HepG2 (cell line): Measurements from ENCODE around the gene DBNDD1. TPM values are rescaled to one million over a fixed set of nuclear protein-coding genes. Genes with fewer than 3 reads are reported as not detected.

ENCODE experiments used
- ATF7 ChIP-seq, 2 experiments: fragments of 450-650 bp in 1 of 2; sonication (generic) in 1 of 2; formaldehyde crosslinking in 1 of 2; IDR thresholded peaks; 2 replicates each; pipeline versions ENCODE4 v1.4.0 to v1.6.1; 2016 to 2020; ENCODE audit warnings: antibody characterized with exemption in 1 of 2, mild to moderate bottlenecking in 1 of 2, missing genetic modification reagents in 1 of 2
- CBFB ChIP-seq: sonication (generic); formaldehyde crosslinking; IDR thresholded peaks from 2 replicates; pipeline ENCODE4 v1.4.0; 2020; ENCODE audit warnings: missing genetic modification reagents
- ELF1 ChIP-seq: sonication (generic); formaldehyde crosslinking; IDR thresholded peaks from 2 replicates; pipeline ENCODE4 v1.4.0; 2020; ENCODE audit warnings: missing genetic modification reagents
- EP300 ChIP-seq, 3 experiments: sonication (generic) in 1 of 3; formaldehyde crosslinking in 1 of 3; IDR thresholded peaks; 2 replicates each; pipeline versions ENCODE4 v1.5.1 to v1.6.1; 2011 to 2020; ENCODE audit warnings: low read depth in 2 of 3, low read length in 2 of 3, borderline replicate concordance in 1 of 3, improper control_type of control experiment in 1 of 3, mild to moderate bottlenecking in 1 of 3, missing genetic modification reagents in 1 of 3, moderate library complexity in 1 of 3
- EZH2 ChIP-seq: conservative IDR thresholded peaks from 2 replicates; pipeline ENCODE4 v1.6.1; 2012; ENCODE audit warnings: mild to moderate bottlenecking, low read depth, low read length, moderate library complexity
- FOXO1 ChIP-seq: sonication (generic); formaldehyde crosslinking; IDR thresholded peaks from 2 replicates; pipeline ENCODE4 v1.4.0; 2020; ENCODE audit warnings: missing genetic modification reagents
- GRHL1 ChIP-seq: sonication (generic); formaldehyde crosslinking; conservative IDR thresholded peaks from 2 replicates; pipeline ENCODE4 v1.8.0; 2022; ENCODE audit warnings: missing genetic modification reagents
- HCFC1 ChIP-seq: fragments of 150-350 bp; IDR thresholded peaks from 2 replicates; pipeline ENCODE4 v1.6.1; 2014; ENCODE audit warnings: low read depth, low read length
- JUN ChIP-seq: sonication (generic); formaldehyde crosslinking; IDR thresholded peaks from 2 replicates; pipeline ENCODE4 v1.4.0; 2020; ENCODE audit warnings: mild to moderate bottlenecking, missing genetic modification reagents
- MATR3 ChIP-seq: sonication (generic); formaldehyde crosslinking; IDR thresholded peaks from 2 replicates; pipeline ENCODE4 v1.4.0; 2020; ENCODE audit warnings: missing genetic modification reagents
- MZF1 ChIP-seq: sonication (generic); formaldehyde crosslinking; IDR thresholded peaks from 2 replicates; pipeline ENCODE4 v1.8.1; 2023; ENCODE audit warnings: mild to moderate bottlenecking, missing genetic modification reagents, borderline replicate concordance
- NFE2L1 ChIP-seq: sonication (generic); formaldehyde crosslinking; IDR thresholded peaks from 2 replicates; pipeline ENCODE4 v1.4.0; 2020; ENCODE audit warnings: missing genetic modification reagents, mild to moderate bottlenecking, borderline replicate concordance
- SMAD3 ChIP-seq: sonication (generic); formaldehyde crosslinking; IDR thresholded peaks from 2 replicates; pipeline ENCODE4 v1.4.0; 2020; ENCODE audit warnings: missing genetic modification reagents
- TSC22D2 ChIP-seq: sonication (generic); formaldehyde crosslinking; IDR thresholded peaks from 2 replicates; pipeline ENCODE4 v1.5.1; 2020; ENCODE audit warnings: missing genetic modification reagents, mild to moderate bottlenecking, borderline replicate concordance
- ZNF337 ChIP-seq: sonication (generic); formaldehyde crosslinking; IDR thresholded peaks from 2 replicates; pipeline ENCODE4 v1.5.1; 2020; ENCODE audit warnings: missing genetic modification reagents, low read depth, mild to moderate bottlenecking, borderline replicate concordance
- ZNF777 ChIP-seq: sonication (generic); formaldehyde crosslinking; IDR thresholded peaks from 2 replicates; pipeline ENCODE4 v1.4.0; 2020; ENCODE audit warnings: missing genetic modification reagents
- ZNF782 ChIP-seq: sonication (generic); formaldehyde crosslinking; IDR thresholded peaks from 2 replicates; pipeline ENCODE4 v1.4.0; 2020; ENCODE audit warnings: missing genetic modification reagents, mild to moderate bottlenecking, borderline replicate concordance
- ZNF891 ChIP-seq: sonication (generic); formaldehyde crosslinking; IDR thresholded peaks from 2 replicates; pipeline ENCODE4 v1.5.0; 2020; ENCODE audit warnings: mild to moderate bottlenecking, missing genetic modification reagents
- polyA plus RNA-seq, 8 experiments: library from polyadenylated mRNA; depleted of rRNA in 3 of 8; stranded (reverse) in 7 of 8; unstranded in 1 of 8; fragments of >200 nt; fragmentation: Illumina TruSeq in 4 of 8; extraction: Trizol in 4 of 8; gene quantifications; 2 replicates each; pipeline versions ENCODE4 v1.2.1 to v1.2.3, GENCODE V29; 2011 to 2016; ENCODE audit warnings: low read depth in 4 of 8, missing spikeins in 1 of 8, mixed read lengths in 1 of 8; ENCODE audit not compliant: insufficient read depth in 1 of 8
- total RNA-seq, 5 experiments: library from RNA; depleted of rRNA; stranded (reverse); fragments of >200 nt; fragmentation: Illumina TruSeq; extraction: Trizol; gene quantifications; 2 replicates each; pipeline ENCODE4 v1.2.3, GENCODE V29; 2016; ENCODE audit warnings: low read depth in 1 of 5
- TF ChIP-seq, protein P1 (sequence below): sonication (generic); formaldehyde crosslinking; IDR thresholded peaks from 2 replicates; pipeline ENCODE4 v1.4.0; 2020; ENCODE audit warnings: mild to moderate bottlenecking, missing genetic modification reagents

The DBNDD1 gene
- total and polyA plus RNA-seq, 2 of the 13 experiments (the other 11 are each of a cell fraction or from before 2014, with no cell fraction given), result 17.0 to 40.4 TPM

DNA sequence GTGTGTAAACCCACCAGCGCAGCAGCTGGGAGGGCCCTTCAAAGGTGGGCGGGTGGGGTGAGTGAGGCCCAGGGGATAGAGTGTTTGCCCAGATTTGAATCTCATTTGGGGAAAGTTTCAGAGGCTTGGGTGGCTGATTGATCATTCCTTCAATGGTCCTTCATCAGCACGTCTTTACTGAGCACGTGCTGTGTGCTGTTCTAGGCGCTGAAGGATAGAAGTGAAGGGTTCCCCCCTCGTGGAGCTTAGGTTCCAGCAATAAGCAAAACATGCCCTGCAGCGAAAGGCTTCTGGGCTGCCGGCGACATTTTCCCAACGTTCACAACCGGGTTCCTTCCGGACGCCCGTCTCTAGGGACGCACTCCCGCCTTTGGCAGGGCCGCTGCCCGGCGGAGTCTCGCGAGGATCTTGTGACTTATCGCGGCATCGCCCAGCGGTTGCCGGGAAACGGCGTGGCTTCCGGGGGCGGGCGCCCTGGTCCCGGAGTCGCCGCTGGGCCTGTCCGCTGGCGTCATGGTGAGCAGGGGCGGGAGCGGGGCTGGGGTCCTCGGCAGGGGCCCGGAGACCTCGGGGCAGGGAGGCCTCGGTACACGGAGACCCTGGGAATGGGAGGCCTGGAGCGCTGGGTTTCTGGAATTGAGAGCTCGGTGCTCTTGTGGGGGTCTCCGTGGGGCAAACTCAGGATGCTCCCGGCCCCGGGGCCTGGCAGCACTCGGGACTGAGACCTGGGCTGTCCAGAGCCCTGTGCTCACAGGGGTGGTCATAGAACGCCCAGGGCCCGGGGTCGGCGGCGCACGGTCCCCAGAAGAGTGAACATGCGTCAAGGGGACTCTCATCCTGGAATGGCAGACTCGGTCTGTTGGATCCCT is 3.2 kb upstream of the DBNDD1 start (continued):
- TF ChIP-seq GRHL1 (CRISPR knock-in tag) (no peak), ATF7 (IDR thresholded peaks at IDR 0.05) (no peak), ATF7 (CRISPR knock-in tag; IDR thresholded peaks at IDR 0.05) (no peak), TSC22D2 (CRISPR knock-in tag) (peak; percentile 91; the same call in 1 of the 2 replicates), SMAD3 (CRISPR knock-in tag) (peak; percentile 45; the same call in 1 of the 2 replicates), MZF1 (no peak), JUN (CRISPR knock-in tag) (no peak), HCFC1 (peak; percentile 62), MATR3 (CRISPR knock-in tag) (no peak), ZNF782 (peak; percentile 67; the same call in 1 of the 2 replicates), ZNF337 (no peak), ELF1 (peak; percentile 91), EZH2 (no peak), ZNF891 (CRISPR knock-in tag) (peak; percentile 69), EP300 (IDR thresholded peaks at IDR 0.05; ENCODE audit: low read depth in 2 of 2, low read length in 2 of 2) (peak in 1 of 2 experiments; percentile 28; a peak in 2 of 4 replicates), EP300 (CRISPR knock-in tag; IDR thresholded peaks at IDR 0.05; ENCODE audit: borderline replicate concordance) (no peak), FOXO1 (CRISPR knock-in tag) (peak; percentile 55), NFE2L1 (no peak), ZNF777 (peak; percentile 82), CBFB (CRISPR knock-in tag) (0 out of 2 replicates have a peak, but pooled peaks have one; percentile 55)
- TF ChIP-seq, protein P1, sequence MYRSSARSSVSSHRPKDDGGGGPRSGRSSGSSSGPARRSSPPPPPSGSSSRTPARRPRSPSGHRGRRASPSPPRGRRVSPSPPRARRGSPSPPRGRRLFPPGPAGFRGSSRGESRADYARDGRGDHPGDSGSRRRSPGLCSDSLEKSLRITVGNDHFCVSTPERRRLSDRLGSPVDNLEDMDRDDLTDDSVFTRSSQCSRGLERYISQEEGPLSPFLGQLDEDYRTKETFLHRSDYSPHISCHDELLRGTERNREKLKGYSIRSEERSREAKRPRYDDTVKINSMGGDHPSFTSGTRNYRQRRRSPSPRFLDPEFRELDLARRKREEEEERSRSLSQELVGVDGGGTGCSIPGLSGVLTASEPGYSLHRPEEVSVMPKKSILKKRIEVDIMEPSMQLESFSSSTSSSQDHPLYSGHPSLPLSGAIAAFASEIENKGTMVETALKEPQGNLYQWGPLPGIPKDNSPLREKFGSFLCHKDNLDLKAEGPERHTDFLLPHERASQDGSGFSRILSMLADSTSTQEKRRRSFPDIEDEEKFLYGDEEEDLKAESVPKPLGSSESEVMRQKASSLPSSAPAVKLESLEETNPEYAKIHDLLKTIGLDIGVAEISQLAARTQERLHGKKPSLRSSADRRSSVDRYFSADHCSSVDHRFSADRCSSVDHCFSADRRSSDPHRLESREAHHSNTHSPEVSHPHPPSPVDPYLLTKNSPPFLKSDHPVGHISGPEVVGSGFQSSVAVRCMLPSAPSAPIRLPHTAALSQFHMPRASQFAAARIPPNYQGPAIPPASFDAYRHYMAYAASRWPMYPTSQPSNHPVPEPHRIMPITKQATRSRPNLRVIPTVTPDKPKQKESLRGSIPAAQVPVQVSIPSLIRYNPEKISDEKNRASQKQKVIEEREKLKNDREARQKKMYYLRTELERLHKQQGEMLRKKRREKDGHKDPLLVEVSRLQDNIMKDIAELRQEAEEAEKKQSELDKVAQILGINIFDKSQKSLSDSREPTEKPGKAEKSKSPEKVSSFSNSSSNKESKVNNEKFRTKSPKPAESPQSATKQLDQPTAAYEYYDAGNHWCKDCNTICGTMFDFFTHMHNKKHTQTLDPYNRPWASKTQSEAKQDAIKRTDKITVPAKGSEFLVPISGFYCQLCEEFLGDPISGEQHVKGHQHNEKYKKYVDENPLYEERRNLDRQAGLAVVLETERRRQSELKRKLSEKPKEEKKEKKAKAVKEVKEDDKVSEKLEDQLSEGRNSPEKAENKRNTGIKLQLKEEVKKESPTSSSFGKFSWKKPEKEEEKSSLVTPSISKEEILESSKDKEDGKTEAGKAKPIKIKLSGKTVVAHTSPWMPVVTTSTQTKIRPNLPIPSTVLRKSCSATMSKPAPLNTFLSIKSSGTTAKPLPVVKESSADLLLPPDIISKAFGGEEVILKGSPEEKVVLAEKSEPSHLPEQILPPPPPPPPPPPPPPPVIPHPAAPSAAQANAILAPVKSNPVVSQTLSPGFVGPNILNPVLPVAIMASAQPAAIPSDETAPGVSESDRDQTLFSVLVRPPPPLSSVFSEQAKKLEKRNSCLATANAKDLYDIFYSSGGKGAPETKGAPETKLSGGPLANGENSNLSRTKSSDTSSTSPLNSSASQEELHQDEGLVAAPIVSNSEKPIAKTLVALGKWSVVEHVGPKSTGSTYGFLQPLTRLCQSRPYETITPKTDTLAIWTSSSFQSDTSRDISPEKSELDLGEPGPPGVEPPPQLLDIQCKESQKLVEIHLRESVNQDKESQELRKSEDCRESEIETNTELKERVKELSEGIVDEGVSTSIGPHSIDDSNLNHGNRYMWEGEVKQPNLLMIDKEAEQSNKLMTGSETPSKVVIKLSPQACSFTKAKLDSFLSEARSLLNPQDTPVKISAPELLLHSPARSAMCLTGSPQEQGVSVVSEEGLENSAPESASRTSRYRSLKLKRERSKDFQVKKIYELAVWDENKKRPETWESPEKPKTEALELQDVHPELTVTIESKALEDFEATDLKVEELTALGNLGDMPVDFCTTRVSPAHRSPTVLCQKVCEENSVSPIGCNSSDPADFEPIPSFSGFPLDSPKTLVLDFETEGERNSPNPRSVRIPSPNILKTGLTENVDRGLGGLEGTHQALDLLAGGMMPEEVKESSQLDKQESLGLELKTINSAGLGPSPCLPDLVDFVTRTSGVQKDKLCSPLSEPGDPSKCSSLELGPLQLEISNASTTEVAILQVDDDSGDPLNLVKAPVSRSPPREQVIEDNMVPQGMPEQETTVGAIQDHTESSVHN (CRISPR knock-in tag), result no peak
